ENCODE data around the gene PRICKLE4.

DNA sequence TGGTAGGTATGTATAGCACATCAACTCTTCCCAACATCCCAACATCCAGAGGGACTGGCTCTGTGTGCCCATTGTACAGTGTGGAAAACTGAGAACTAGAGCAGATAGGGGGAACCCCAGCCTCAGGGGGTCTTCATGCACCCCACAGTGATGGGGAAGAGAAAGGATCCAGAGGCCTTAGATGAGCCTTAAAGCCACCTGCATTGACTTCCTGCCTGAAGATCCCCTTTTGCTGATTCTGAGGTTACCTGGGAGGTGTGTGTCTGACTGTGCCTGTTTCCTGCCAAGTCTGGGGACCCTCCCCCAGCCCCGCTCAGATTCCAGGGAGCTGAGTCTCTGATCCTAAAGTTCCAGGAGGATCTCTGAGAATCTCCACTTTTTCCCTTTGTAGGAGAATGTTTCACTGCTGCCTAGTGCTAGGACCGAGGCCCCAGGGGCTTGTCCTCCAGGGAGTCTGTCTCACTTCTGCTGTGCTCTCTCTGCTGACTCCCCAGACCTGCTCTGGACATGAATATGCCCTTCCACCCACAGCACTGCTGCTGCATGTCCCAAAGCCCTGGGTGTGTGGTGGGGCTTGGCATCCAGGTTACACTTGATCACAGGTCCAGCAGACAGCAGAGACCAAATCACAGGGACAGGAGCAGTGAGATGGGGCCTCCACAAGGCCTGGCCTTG is 20.5 kb upstream of the PRICKLE4 start:
- no peak for TF ChIP-seq ELF1 (IDR thresholded peaks at IDR 0.05; ENCODE audit: borderline replicate concordance, low read depth)
- TF ChIP-seq, protein P1, sequence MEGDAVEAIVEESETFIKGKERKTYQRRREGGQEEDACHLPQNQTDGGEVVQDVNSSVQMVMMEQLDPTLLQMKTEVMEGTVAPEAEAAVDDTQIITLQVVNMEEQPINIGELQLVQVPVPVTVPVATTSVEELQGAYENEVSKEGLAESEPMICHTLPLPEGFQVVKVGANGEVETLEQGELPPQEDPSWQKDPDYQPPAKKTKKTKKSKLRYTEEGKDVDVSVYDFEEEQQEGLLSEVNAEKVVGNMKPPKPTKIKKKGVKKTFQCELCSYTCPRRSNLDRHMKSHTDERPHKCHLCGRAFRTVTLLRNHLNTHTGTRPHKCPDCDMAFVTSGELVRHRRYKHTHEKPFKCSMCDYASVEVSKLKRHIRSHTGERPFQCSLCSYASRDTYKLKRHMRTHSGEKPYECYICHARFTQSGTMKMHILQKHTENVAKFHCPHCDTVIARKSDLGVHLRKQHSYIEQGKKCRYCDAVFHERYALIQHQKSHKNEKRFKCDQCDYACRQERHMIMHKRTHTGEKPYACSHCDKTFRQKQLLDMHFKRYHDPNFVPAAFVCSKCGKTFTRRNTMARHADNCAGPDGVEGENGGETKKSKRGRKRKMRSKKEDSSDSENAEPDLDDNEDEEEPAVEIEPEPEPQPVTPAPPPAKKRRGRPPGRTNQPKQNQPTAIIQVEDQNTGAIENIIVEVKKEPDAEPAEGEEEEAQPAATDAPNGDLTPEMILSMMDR (IDR thresholded peaks at IDR 0.05 in 2 of 3, conservative IDR thresholded peaks at IDR 0.05 in 1 of 3; ENCODE audit: borderline replicate concordance in 1 of 3, insufficient read depth in 1 of 3, low read depth in 2 of 3, low read length in 2 of 3): no peak
- TF ChIP-seq EZH2phosphoT487 (IDR thresholded peaks at IDR 0.05; ENCODE audit: borderline replicate concordance): no peak
- no peak for TF ChIP-seq POLR2A (IDR thresholded peaks at IDR 0.05; ENCODE audit: borderline replicate concordance, extremely low read depth, insufficient read depth, insufficient read length)
- TF ChIP-seq, protein P2, sequence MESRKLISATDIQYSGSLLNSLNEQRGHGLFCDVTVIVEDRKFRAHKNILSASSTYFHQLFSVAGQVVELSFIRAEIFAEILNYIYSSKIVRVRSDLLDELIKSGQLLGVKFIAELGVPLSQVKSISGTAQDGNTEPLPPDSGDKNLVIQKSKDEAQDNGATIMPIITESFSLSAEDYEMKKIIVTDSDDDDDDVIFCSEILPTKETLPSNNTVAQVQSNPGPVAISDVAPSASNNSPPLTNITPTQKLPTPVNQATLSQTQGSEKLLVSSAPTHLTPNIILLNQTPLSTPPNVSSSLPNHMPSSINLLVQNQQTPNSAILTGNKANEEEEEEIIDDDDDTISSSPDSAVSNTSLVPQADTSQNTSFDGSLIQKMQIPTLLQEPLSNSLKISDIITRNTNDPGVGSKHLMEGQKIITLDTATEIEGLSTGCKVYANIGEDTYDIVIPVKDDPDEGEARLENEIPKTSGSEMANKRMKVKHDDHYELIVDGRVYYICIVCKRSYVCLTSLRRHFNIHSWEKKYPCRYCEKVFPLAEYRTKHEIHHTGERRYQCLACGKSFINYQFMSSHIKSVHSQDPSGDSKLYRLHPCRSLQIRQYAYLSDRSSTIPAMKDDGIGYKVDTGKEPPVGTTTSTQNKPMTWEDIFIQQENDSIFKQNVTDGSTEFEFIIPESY (IDR thresholded peaks at IDR 0.05; ENCODE audit: extremely low read depth, insufficient replicate concordance, low read length): no peak
- TF ChIP-seq POLR2AphosphoS5 (IDR thresholded peaks at IDR 0.05; ENCODE audit: low read depth, low read length): no peak
- TF ChIP-seq, protein P3, sequence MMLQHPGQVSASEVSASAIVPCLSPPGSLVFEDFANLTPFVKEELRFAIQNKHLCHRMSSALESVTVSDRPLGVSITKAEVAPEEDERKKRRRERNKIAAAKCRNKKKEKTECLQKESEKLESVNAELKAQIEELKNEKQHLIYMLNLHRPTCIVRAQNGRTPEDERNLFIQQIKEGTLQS (IDR thresholded peaks at IDR 0.05): no peak
- no peak for TF ChIP-seq RAD21 (IDR thresholded peaks at IDR 0.05; ENCODE audit: low read depth)
- TF ChIP-seq SIN3A (IDR thresholded peaks at IDR 0.05; ENCODE audit: low read depth): no peak
- no peak for TF ChIP-seq SP1 (IDR thresholded peaks at IDR 0.05; ENCODE audit: low read depth)
- no peak for TF ChIP-seq TCF7L2 (IDR thresholded peaks at IDR 0.05; ENCODE audit: borderline replicate concordance, extremely low read depth, insufficient read depth, insufficient read length)
- TF ChIP-seq EZH2 (IDR thresholded peaks at IDR 0.05): no peak
- TF ChIP-seq, protein P4, sequence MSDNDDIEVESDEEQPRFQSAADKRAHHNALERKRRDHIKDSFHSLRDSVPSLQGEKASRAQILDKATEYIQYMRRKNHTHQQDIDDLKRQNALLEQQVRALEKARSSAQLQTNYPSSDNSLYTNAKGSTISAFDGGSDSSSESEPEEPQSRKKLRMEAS (IDR thresholded peaks at IDR 0.05): no peak
- TF ChIP-seq SRF (IDR thresholded peaks at IDR 0.05; ENCODE audit: low read depth): no peak

Measured in HCT116 (cell line).